IPS-20b (cell line): ENCODE measurements around the gene MAPK8.

Source experiments
- H3K27ac ChIP-seq: one replicate; pipeline ENCODE4 v1.5.1; 2013; ENCODE audit warnings: low read length
- H3K27me3 ChIP-seq: 2 replicates; pipeline ENCODE4 v1.6.1; 2013; ENCODE audit warnings: mild to moderate bottlenecking, low read length, inconsistent platforms; ENCODE audit not compliant: insufficient read depth
- H3K36me3 ChIP-seq: 2 replicates; pipeline ENCODE4 v1.6.1; 2013; ENCODE audit warnings: low read depth, mild to moderate bottlenecking, inconsistent platforms, low read length, moderate library complexity; ENCODE audit not compliant: insufficient read depth
- H3K4me1 ChIP-seq: 2 replicates; pipeline ENCODE4 v1.6.1; 2013; ENCODE audit warnings: mild to moderate bottlenecking, control low read depth, inconsistent platforms, low read length, moderate library complexity; ENCODE audit not compliant: insufficient read depth
- H3K4me3 ChIP-seq: 2 replicates; pipeline ENCODE4 v1.5.1; 2013; ENCODE audit warnings: mild to moderate bottlenecking, low read length, inconsistent platforms
- H3K9ac ChIP-seq: 2 replicates; pipeline ENCODE4 v1.6.1; 2013; ENCODE audit warnings: low read depth, mild to moderate bottlenecking, inconsistent platforms, low read length, moderate library complexity
- H3K9me3 ChIP-seq: 2 replicates; pipeline ENCODE4 v1.6.1; 2013; ENCODE audit warnings: mild to moderate bottlenecking, low read depth, low read length, inconsistent platforms; ENCODE audit not compliant: insufficient read depth

Gene MAPK8

GRCh38 chr10:48444861-48445841 lies 138.7 kb downstream of the MAPK8 start:
- Histone ChIP-seq H3K27ac (no peak overlapping the region), H3K27me3 (no peaks in the 10 kb centered on the region), H3K9ac (no peak overlapping the region)

GRCh38 chr10:48445932-48446331 lies 139.5 kb downstream of the MAPK8 start:
- H3K27ac ChIP-seq: no peak overlapping the region
- H3K9me3 ChIP-seq: no peaks in the 10 kb centered on the region
- H3K36me3 ChIP-seq: peaks cover 5% of the 10 kb centered on the region; the same call in 1 of the 2 replicates
- H3K4me3 ChIP-seq: no peak overlapping the region
- H3K4me1 ChIP-seq: peaks cover 8% of the 10 kb centered on the region; the same call in 1 of the 2 replicates
- no peak overlapping the region for H3K9ac ChIP-seq
- no peaks in the 10 kb centered on the region for H3K27me3 ChIP-seq

More at GRCh38 chr10:48444861-48445841, 138.7 kb downstream of the MAPK8 start:
- H3K9me3 ChIP-seq: no peaks in the 10 kb centered on the region
- no peak overlapping the region for H3K4me3 ChIP-seq
- peaks cover 5% of the 10 kb centered on the region; the same call in 1 of the 2 replicates for H3K36me3 ChIP-seq
- H3K4me1 ChIP-seq: peaks cover 8% of the 10 kb centered on the region; the same call in 1 of the 2 replicates

- Histone ChIP-seq H3K9me3 (no peaks in the 10 kb centered on the region), H3K4me3 (no peak overlapping the region), H3K27me3 (no peaks in the 10 kb centered on the region), H3K4me1 (peaks cover 8% of the 10 kb centered on the region; the same call in 1 of the 2 replicates), H3K9ac (no peak overlapping the region), H3K36me3 (peaks cover 5% of the 10 kb centered on the region; the same call in 1 of the 2 replicates), H3K27ac (no peak overlapping the region)
These were observed 140.3 kb downstream of the MAPK8 start for GRCh38 chr10:48446785-48447184.

- Histone ChIP-seq H3K9ac (no peak overlapping the region), H3K27me3 (no peaks in the 10 kb centered on the region), H3K36me3 (peaks cover 5% of the 10 kb centered on the region; the same call in 1 of the 2 replicates), H3K27ac (no peak overlapping the region), H3K4me3 (no peak overlapping the region), H3K4me1 (peaks cover 8% of the 10 kb centered on the region; the same call in 1 of the 2 replicates), H3K9me3 (no peaks in the 10 kb centered on the region)
These were observed 141.1 kb downstream of the MAPK8 start for GRCh38 chr10:48447356-48448215.

GRCh38 chr10:48448796-48449195 lies 142.3 kb downstream of the MAPK8 start:
- Histone ChIP-seq H3K4me1 (peaks cover 8% of the 10 kb centered on the region; the same call in 1 of the 2 replicates), H3K9ac (no peak overlapping the region; the same call in 1 of the 2 replicates), H3K9me3 (no peaks in the 10 kb centered on the region), H3K36me3 (peaks cover 5% of the 10 kb centered on the region; the same call in 1 of the 2 replicates), H3K4me3 (no peak overlapping the region), H3K27me3 (no peaks in the 10 kb centered on the region), H3K27ac (no peak overlapping the region)

- H3K9me3 ChIP-seq: no peaks in the 10 kb centered on the region
- no peak overlapping the region for H3K4me3 ChIP-seq
- peaks cover 5% of the 10 kb centered on the region; the same call in 1 of the 2 replicates for H3K36me3 ChIP-seq
- peaks cover under 1% of the 10 kb centered on the region; the same call in 1 of the 2 replicates for H3K4me1 ChIP-seq
- no peak overlapping the region for H3K9ac ChIP-seq
- H3K27me3 ChIP-seq: no peaks in the 10 kb centered on the region
- no peak overlapping the region for H3K27ac ChIP-seq
These were observed 143.2 kb downstream of the MAPK8 start for GRCh38 chr10:48449501-48450232.

GRCh38 chr10:48450233-48450740 lies 143.8 kb downstream of the MAPK8 start:
- H3K9ac ChIP-seq: no peak overlapping the region
- no peaks in the 10 kb centered on the region for H3K4me1 ChIP-seq
- H3K27ac ChIP-seq: no peak overlapping the region
- H3K36me3 ChIP-seq: peaks cover 5% of the 10 kb centered on the region; the same call in 1 of the 2 replicates
- H3K4me3 ChIP-seq: no peak overlapping the region
- H3K9me3 ChIP-seq: no peaks in the 10 kb centered on the region
- H3K27me3 ChIP-seq: no peaks in the 10 kb centered on the region

GRCh38 chr10:48450741-48451466 lies 144.4 kb downstream of the MAPK8 start:
- no peaks in the 10 kb centered on the region for H3K9me3 ChIP-seq
- H3K4me3 ChIP-seq: no peak overlapping the region
- H3K36me3 ChIP-seq: peaks cover 2% of the 10 kb centered on the region; the same call in 1 of the 2 replicates
- H3K4me1 ChIP-seq: no peaks in the 10 kb centered on the region
- no peaks in the 10 kb centered on the region for H3K27me3 ChIP-seq
- no peak overlapping the region for H3K9ac ChIP-seq
- H3K27ac ChIP-seq: no peak overlapping the region

- Histone ChIP-seq H3K27me3 (no peaks in the 10 kb centered on the region), H3K4me1 (no peaks in the 10 kb centered on the region), H3K9me3 (no peaks in the 10 kb centered on the region), H3K9ac (no peak overlapping the region), H3K36me3 (no peaks in the 10 kb centered on the region), H3K4me3 (no peak overlapping the region), H3K27ac (no peak overlapping the region)
These were observed 145.7 kb downstream of the MAPK8 start for GRCh38 chr10:48451969-48452878.
